GDM1 (cell line): Measurements from ENCODE around the gene NAALADL2.

Experiments used
- DNase-seq: peaks from one replicate; lab custom pipeline; 2025; lab: John Stamatoyannopoulos, UW

Gene NAALADL2

GRCh38 chr3:174973465-174973864, 114.3 kb downstream of the NAALADL2 start:
- no peak for DNase-seq

DNA sequence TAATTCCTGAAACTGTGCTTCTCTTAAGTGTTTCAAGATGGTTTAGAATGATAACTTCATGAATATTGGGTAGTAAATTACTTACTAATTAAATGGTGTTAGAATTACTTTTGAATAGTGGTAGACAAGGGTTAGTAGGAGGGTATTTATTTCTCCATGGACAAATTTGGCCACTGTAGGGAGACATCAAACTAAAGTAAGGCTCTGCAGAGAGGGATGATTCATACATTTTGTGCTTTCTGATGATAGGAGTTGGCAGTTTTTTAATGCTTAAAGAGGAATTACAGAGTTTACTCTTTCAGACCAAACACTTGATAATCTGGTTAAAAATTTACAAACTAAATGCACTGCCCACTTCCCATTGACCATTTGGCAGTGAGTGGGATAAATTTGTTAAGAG, 127.6 kb downstream of the NAALADL2 start:
- DNase-seq = no peak

GRCh38 chr3:175001091-175001490, 142.0 kb downstream of the NAALADL2 start:
- DNase-seq = no peak

GRCh38 chr3:175002732-175003143, 143.6 kb downstream of the NAALADL2 start:
- DNase-seq = no peak

GRCh38 chr3:175003590-175003989, 144.5 kb downstream of the NAALADL2 start:
- DNase-seq = no peak

- no peak for DNase-seq
These were observed 146.1 kb downstream of the NAALADL2 start for GRCh38 chr3:175005193-175005592.

- no peak for DNase-seq
These were observed 146.7 kb downstream of the NAALADL2 start for GRCh38 chr3:175005881-175006280.

GRCh38 chr3:175007306-175007705, 148.2 kb downstream of the NAALADL2 start:
- DNase-seq = no peak

- no peak for DNase-seq
These were observed 150.2 kb downstream of the NAALADL2 start for GRCh38 chr3:175009295-175009694.

DNA sequence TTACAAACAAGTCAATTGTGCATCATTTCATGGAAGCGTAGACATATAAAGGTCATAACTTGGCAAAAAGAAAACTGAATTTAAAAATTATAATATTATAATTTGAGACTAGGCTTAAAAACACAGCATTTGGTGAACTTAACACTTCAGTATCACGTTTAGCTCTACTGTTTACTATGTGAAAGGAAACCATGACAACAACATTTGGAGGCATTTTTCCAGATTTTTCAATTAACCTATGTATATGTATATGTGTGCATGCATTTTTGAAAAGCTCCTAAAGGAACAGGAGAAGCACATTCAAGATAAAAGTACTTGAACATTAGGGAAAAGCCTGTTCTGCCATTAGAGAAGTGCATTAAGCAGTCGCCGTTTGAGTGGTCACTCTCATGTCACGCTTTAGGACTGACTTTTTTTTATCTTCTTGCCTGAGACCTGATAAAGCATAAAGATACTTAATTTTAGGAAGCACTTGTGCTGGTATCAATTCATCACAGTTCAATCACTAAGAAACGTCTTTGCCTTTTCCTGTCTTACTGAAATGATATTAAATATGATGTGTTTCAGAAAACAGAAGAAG, 156.0 kb downstream of the NAALADL2 start:
- no peak for DNase-seq

DNA sequence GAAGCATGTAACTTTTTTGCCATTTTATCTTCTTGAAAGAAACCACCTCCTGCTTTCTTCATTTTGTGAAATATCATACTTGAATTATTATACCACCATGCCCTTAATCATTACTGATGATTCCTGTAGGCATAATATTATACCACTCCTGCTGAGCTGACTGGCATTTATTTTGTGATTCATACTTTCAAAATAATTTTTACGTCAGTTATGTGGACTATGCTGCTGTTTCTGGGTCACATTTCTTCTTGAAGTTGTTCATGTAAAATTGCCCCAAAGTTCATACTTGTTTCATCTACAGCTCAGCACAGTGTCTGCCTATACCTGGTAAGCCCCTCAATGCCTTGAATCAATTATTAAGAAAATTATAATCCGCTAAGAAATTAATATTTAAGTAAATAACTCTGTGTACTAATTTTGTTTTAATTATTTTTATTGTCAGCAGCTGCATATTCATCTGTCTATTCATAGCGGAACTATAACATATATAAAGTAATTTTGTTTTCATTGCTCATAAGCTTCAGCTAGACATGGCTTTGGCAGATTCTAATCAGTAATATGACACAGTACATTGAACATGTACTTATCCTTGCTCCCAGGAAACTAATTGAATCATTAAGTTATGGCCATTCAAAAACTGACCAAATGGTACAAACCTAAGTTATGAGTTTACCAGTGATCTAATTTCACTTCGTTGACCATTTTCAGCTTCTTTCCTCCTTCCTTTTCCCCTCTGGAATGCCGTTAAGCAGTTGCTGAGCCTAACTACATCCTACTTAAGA, 160.0 kb downstream of the NAALADL2 start:
- DNase-seq = no peak

GRCh38 chr3:175020101-175020500, 161.0 kb downstream of the NAALADL2 start:
- DNase-seq = no peak

DNA sequence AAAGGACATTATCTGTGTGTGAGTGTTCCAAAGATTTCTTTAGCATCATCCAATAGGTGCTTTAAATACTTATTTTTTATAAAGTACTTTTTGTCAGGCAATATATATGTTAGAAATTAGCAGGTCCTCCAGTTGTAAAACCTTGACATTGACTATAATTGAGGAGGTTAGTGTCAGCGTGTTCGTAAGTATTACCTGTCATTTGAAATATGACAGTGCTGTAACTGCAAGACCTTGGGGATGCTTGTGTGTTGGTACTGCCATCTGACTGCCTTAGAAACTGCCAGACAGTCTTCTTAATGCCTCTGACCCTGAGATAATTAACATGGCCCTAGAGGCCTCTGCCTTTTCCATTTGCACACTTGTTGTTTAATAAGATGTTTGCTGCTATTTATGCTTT, 170.7 kb downstream of the NAALADL2 start:
- DNase-seq = no peak

DNA sequence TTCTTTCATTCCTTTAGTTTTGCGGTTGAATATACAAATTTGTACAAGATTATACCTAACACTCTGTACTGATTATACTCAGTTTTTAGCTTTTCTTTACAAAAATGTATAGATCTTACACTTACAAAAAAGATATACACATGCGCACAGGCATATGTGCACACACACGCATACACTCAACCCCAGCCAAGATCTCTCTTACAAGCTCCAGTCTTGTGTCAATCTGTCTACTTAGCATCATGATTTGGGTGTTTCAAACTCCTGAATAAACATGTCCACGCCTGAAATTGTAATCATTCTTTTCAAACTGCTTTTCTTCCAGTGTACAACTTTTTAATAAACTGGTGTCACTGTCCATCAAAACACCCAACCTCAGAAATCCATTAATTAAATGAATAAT, 180.7 kb downstream of the NAALADL2 start:
- DNase-seq = no peak

DNA sequence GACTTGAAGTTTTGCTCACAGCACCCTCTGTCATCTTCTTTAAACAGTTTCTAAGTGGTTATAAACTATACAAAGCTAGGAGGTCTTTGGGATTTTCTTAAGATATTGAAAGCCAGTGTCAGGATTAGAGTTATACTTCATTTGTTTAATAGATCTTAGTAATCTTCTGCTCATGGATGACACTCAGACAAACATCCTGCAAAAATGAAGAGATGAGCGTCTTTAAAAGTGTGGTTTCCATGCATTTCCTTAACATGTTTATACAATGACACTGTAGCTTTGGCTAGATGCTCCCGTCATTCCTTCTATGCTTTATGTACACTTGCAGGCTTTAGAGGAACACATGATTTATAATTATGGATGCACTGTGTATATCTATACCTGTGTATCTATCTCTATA, 182.2 kb downstream of the NAALADL2 start:
- DNase-seq = no peak

DNA sequence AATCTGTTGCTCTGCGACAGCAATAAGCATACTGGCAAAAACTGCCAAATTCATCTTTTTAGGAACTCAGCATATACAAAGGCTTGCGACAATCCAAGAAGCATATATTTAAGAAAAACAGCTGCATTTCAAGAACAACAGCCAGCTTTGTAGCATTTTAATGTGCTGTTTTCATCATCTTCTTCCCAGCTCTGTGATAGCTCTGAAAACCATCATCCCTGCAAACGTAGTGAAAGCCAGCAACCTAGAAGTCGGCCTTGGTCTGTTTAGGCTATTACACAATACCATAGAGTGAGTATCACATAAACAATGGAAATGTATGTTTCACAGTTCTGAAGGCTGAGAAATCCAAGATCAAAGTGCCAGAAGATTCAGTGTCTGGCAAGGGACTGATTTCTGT, 187.5 kb downstream of the NAALADL2 start:
- DNase-seq = no peak

DNA sequence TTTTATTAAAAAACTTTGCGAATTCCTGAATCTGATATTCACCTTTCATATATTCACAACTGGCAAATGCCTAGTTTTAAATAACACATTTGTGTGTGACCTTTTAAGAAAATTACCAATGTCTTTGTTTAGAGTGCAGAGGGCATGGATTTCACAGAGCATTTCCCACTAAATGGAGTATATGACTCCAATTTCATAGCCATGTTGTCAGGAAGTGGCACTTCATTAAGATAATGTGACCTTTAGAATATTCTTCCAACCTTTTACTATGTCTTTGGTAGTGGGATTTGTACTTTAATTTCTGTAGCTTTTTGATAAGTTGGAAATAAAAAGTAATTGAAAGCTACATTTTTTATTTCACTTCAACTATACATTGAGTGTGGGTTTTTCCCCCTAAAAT, 188.7 kb downstream of the NAALADL2 start:
- DNase-seq = no peak

GRCh38 chr3:175057401-175057800, 198.3 kb downstream of the NAALADL2 start:
- DNase-seq = no peak

- DNase-seq = no peak
These were observed 200.7 kb downstream of the NAALADL2 start for GRCh38 chr3:175059788-175060187.

GRCh38 chr3:175065497-175065896, 206.4 kb downstream of the NAALADL2 start:
- no peak for DNase-seq

GRCh38 chr3:175066617-175067415, 207.7 kb downstream of the NAALADL2 start:
- DNase-seq = no peak

DNA sequence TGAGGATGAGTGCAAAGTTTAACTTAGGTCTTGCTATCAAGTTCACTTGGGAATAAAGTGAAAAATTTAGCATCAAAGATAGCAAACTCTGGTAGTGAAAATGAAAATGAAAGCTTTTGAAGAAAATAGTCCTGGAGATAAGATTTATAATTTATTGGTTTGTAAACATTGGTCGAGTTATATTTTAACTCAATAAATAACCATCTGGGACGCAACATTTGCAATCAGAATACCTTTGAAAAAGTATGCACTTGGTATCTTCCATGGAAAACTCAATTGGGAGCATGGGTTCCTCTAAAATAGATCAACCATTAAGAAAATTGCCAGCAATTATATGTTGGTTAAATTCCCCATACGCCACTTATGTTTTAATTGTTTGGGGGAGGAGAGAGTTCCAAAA, 209.5 kb downstream of the NAALADL2 start:
- no peak for DNase-seq

DNA sequence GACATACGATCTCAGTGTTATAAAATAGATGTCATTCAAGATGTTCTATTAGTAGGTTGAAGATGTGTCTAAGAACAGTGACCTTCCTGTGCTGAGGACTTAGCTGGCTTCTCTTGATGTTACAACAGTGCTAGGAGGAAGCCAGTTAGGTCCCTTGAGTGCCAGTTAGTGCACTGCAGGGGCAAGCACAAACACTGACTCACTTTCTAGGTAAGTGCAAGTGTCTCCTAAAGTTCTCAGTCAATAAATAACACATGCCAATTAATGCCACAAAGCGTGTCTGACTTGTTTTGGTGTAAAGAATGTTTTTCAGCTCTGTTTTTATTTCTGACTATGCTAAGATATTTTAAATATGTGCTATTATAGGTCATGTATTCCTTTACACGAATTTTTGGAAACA, 211.8 kb downstream of the NAALADL2 start:
- no peak for DNase-seq
